ENCODE data around the gene FZD8. TPM values are rescaled to one million over a fixed set of nuclear protein-coding genes. Genes with fewer than 3 reads are reported as not detected.

FZD8 gene, protein sequence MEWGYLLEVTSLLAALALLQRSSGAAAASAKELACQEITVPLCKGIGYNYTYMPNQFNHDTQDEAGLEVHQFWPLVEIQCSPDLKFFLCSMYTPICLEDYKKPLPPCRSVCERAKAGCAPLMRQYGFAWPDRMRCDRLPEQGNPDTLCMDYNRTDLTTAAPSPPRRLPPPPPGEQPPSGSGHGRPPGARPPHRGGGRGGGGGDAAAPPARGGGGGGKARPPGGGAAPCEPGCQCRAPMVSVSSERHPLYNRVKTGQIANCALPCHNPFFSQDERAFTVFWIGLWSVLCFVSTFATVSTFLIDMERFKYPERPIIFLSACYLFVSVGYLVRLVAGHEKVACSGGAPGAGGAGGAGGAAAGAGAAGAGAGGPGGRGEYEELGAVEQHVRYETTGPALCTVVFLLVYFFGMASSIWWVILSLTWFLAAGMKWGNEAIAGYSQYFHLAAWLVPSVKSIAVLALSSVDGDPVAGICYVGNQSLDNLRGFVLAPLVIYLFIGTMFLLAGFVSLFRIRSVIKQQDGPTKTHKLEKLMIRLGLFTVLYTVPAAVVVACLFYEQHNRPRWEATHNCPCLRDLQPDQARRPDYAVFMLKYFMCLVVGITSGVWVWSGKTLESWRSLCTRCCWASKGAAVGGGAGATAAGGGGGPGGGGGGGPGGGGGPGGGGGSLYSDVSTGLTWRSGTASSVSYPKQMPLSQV
- 1.8 and 10.7 TPM in 2 replicates for total RNA-seq

GRCh38 chr10:35642035-35642792 lies at the start of gene FZD8:
FZD8 (minus strand) TSS chr10:35642296; CDS start chr10:35641429, 867 bp downstream.

GRCh38 chr10:35605191-35605590 lies 36.9 kb downstream of the FZD8 start, which contains the start of gene GJD4:
GJD4 (plus strand) TSS chr10:35605341; CDS start chr10:35605568, 227 bp downstream.

Other genes with a start within 250 kb of the FZD8 start
- gene GJD4, start 37.0 kb downstream of the FZD8 start, total RNA-seq: not detected in 2 replicates

Data from epithelial cell of alveolus of lung (primary cell).